Liver (tissue), 9 donors: ENCODE measurements around the gene PLCB4. TPM values are rescaled to one million over a fixed set of nuclear protein-coding genes. Genes with fewer than 3 reads are reported as not detected.

Experiments
- DNase-seq: peaks from one replicate; pipeline ENCODE4 v3.0.0-alpha.2; 2017; ENCODE audit warnings: low spot score
- H3K27ac ChIP-seq, 2 donors: one replicate each; pipeline ENCODE4 v1.7.0; 2013; ENCODE audit warnings: inconsistent platforms in 2 of 2, low read length in 2 of 2, control low read depth in 1 of 2, low read depth in 1 of 2, mild to moderate bottlenecking in 1 of 2
- H3K27me3 ChIP-seq, 4 donors: one replicate each; pipeline versions ENCODE4 v1.6.1 to v1.7.0; 2013; ENCODE audit warnings: low read length in 3 of 4, inconsistent platforms in 1 of 4, mild to moderate bottlenecking in 1 of 4, moderate library complexity in 1 of 4; ENCODE audit not compliant: control insufficient read depth in 4 of 4, insufficient read depth in 4 of 4
- H3K36me3 ChIP-seq, 4 donors: one replicate each; pipeline versions ENCODE4 v1.6.1 to v1.7.0; 2013; ENCODE audit warnings: low read length in 3 of 4, mild to moderate bottlenecking in 3 of 4, low read depth in 1 of 4, moderate library complexity in 1 of 4; ENCODE audit not compliant: control insufficient read depth in 4 of 4, insufficient read depth in 3 of 4
- H3K4me1 ChIP-seq, 4 donors: one replicate each; pipeline versions ENCODE4 v1.6.1 to v1.7.0; 2013; ENCODE audit warnings: low read length in 3 of 4, mild to moderate bottlenecking in 3 of 4, moderate library complexity in 1 of 4; ENCODE audit not compliant: control insufficient read depth in 4 of 4, insufficient read depth in 4 of 4
- H3K4me3 ChIP-seq, 3 donors: one replicate each; pipeline versions ENCODE4 v1.6.1 to v1.7.0; 2013; ENCODE audit warnings: low read length in 3 of 3, control low read depth in 1 of 3, low read depth in 1 of 3, mild to moderate bottlenecking in 1 of 3
- H3K9ac ChIP-seq, 2 donors: one replicate each; pipeline ENCODE4 v1.7.0; 2013; ENCODE audit warnings: low read length in 2 of 2, mild to moderate bottlenecking in 2 of 2, moderate library complexity in 2 of 2, control low read depth in 1 of 2, low read depth in 1 of 2
- H3K9me3 ChIP-seq, 4 donors: one replicate each; pipeline versions ENCODE4 v1.6.1 to v1.7.0; 2013; ENCODE audit warnings: low read length in 3 of 4; ENCODE audit not compliant: control insufficient read depth in 4 of 4
- ATF3 ChIP-seq: IDR thresholded peaks from 2 replicates; pipeline ENCODE4 v1.6.1; 2016; ENCODE audit warnings: antibody characterized with exemption
- CTCF ChIP-seq: fragments of 150-350 bp; IDR thresholded peaks from 2 replicates; pipeline ENCODE4 v1.5.1; 2017; ENCODE audit warnings: improper control_type of control experiment, low read depth, low read length; ENCODE audit not compliant: missing input control
- EGR1 ChIP-seq, 2 donors: IDR thresholded peaks; 2 replicates each; pipeline ENCODE4 v1.6.1; 2016 to 2018; ENCODE audit warnings: antibody characterized with exemption in 2 of 2, low read depth in 2 of 2
- FOXA1 ChIP-seq: IDR thresholded peaks from 2 replicates; pipeline ENCODE4 v1.6.1; 2016; ENCODE audit warnings: antibody characterized with exemption
- FOXA2 ChIP-seq: IDR thresholded peaks from 2 replicates; pipeline ENCODE4 v1.6.1; 2016; ENCODE audit warnings: antibody characterized with exemption
- GABPA ChIP-seq, 2 donors: IDR thresholded peaks in 1 of 2; conservative IDR thresholded peaks in 1 of 2; 2 replicates each; pipeline ENCODE4 v1.6.1; 2016; ENCODE audit warnings: antibody characterized with exemption in 2 of 2, mild to moderate bottlenecking in 1 of 2, moderate library complexity in 1 of 2
- HNF4A ChIP-seq, 2 donors: conservative IDR thresholded peaks; 2 replicates each; pipeline ENCODE4 v1.6.1; 2016; ENCODE audit warnings: antibody characterized with exemption in 2 of 2, mild to moderate bottlenecking in 2 of 2
- JUND ChIP-seq, 2 donors: IDR thresholded peaks; 2 replicates each; pipeline ENCODE4 v1.6.1; 2016; ENCODE audit warnings: antibody characterized with exemption in 2 of 2
- MAX ChIP-seq: IDR thresholded peaks from 2 replicates; pipeline ENCODE4 v1.6.1; 2016; ENCODE audit warnings: antibody characterized with exemption
- NR2F2 ChIP-seq: IDR thresholded peaks from 2 replicates; pipeline ENCODE4 v1.6.1; 2016; ENCODE audit warnings: antibody characterized with exemption
- RAD21 ChIP-seq, 2 donors: IDR thresholded peaks; 2 replicates each; pipeline ENCODE4 v1.6.1; 2016; ENCODE audit warnings: antibody characterized with exemption in 2 of 2, mild to moderate bottlenecking in 2 of 2
- REST ChIP-seq: IDR thresholded peaks from 2 replicates; pipeline ENCODE4 v1.6.1; 2016; ENCODE audit warnings: antibody characterized with exemption, mild to moderate bottlenecking
- RXRA ChIP-seq, 2 donors: IDR thresholded peaks; 2 replicates each; pipeline ENCODE4 v1.6.1; 2017 to 2018; ENCODE audit warnings: antibody characterized with exemption in 2 of 2, mild to moderate bottlenecking in 1 of 2
- SP1 ChIP-seq: IDR thresholded peaks from 2 replicates; pipeline ENCODE4 v1.6.1; 2018; ENCODE audit warnings: antibody characterized with exemption, mild to moderate bottlenecking
- TAF1 ChIP-seq: conservative IDR thresholded peaks from 2 replicates; pipeline ENCODE4 v1.6.1; 2016; ENCODE audit warnings: antibody characterized with exemption, mild to moderate bottlenecking
- YY1 ChIP-seq: IDR thresholded peaks from 2 replicates; pipeline ENCODE4 v1.6.1; 2016; ENCODE audit warnings: antibody characterized with exemption, mild to moderate bottlenecking
- ZBTB33 ChIP-seq: IDR thresholded peaks from 2 replicates; pipeline ENCODE4 v1.6.1; 2016; ENCODE audit warnings: antibody characterized with exemption
- WGBS: extraction: QIAGEN DNeasy Blood & Tissue Kit; methylation state at CpG from one replicate; pipeline ENCODE4 v1.1.7; 2013; 5-methylcytosine and 5-hydroxymethylcytosine counted together
- polyA plus RNA-seq, 2 donors: library from polyadenylated mRNA; stranded (reverse) in 1 of 2; unstranded in 1 of 2; fragments of 200-250 nt in 1 of 2; fragments of >200 nt in 1 of 2; fragmentation: Nextera tagmentation in 1 of 2; extraction: Ambion mirVana in 1 of 2; gene quantifications; one replicate each; pipeline versions ENCODE4 v1.2.1 to v1.2.3, GENCODE V29; 2013 to 2015
- total RNA-seq, 2 donors: library from RNA; depleted of rRNA; stranded (reverse); fragments of >200 nt; gene quantifications; one replicate each; pipeline ENCODE4 v1.2.3, GENCODE V29; 2014
- donor health status: healthy.
- donor health status: healthy.
- donor health status: healthy.
- donor health status: healthy.
- donor health status: healthy.

Gene PLCB4
- total and polyA plus RNA-seq, 4 donors: 0.14 to 0.67 (median 0.30) TPM

GRCh38 chr20:9180481-9181257 lies 111.8 kb downstream of the PLCB4 start:
- TF ChIP-seq ATF3: no peak
- H3K4me1 ChIP-seq: no peaks in the 10 kb centered on the region
- DNase-seq: no peak
- H3K9ac ChIP-seq: no peak overlapping the region
- no peaks in the 10 kb centered on the region for H3K36me3 ChIP-seq
- no peak overlapping the region for H3K27ac ChIP-seq
- no peaks in the 10 kb centered on the region for H3K9me3 ChIP-seq
- H3K27me3 ChIP-seq: no peaks in the 10 kb centered on the region
- H3K4me3 ChIP-seq: no peak overlapping the region
- WGBS: 43% methylated on average over 1 of the region's 1 CpG

- no peak for DNase-seq
- TF ChIP-seq RAD21 (IDR thresholded peaks at IDR 0.05) (no peak), RXRA (IDR thresholded peaks at IDR 0.05) (no peak), FOXA1 (no peak), MAX (no peak), EGR1 (IDR thresholded peaks at IDR 0.05; ENCODE audit: low read depth in 2 of 2) (no peak), GABPA (IDR thresholded peaks at IDR 0.05 in 1 of 2, conservative IDR thresholded peaks at IDR 0.05 in 1 of 2) (no peak), ZBTB33 (no peak), NR2F2 (no peak), SP1 (no peak), HNF4A (conservative IDR thresholded peaks at IDR 0.05) (no peak), FOXA2 (no peak), JUND (IDR thresholded peaks at IDR 0.05) (no peak), CTCF (no peak), ATF3 (no peak), REST (no peak), YY1 (no peak), TAF1 (no peak)
- Histone ChIP-seq H3K4me3 (no peak overlapping the region), H3K27ac (no peak overlapping the region), H3K36me3 (no peaks in the 10 kb centered on the region), H3K27me3 (no peaks in the 10 kb centered on the region), H3K9me3 (no peaks in the 10 kb centered on the region), H3K9ac (no peak overlapping the region), H3K4me1 (no peaks in the 10 kb centered on the region)
- 82% methylated on average over 6 of the region's 6 CpGs for WGBS
Measured at GRCh38 chr20:9185511-9185910, 116.6 kb downstream of the PLCB4 start.
